CD4-positive, alpha-beta T cell treated with Interferon gamma for 1 hour (primary cell): ENCODE results near the gene NCOR2.

Experiments
- DNase-seq: peaks from one replicate; pipeline ENCODE4 v3.0.0-alpha.2; 2020

The NCOR2 gene

DNA sequence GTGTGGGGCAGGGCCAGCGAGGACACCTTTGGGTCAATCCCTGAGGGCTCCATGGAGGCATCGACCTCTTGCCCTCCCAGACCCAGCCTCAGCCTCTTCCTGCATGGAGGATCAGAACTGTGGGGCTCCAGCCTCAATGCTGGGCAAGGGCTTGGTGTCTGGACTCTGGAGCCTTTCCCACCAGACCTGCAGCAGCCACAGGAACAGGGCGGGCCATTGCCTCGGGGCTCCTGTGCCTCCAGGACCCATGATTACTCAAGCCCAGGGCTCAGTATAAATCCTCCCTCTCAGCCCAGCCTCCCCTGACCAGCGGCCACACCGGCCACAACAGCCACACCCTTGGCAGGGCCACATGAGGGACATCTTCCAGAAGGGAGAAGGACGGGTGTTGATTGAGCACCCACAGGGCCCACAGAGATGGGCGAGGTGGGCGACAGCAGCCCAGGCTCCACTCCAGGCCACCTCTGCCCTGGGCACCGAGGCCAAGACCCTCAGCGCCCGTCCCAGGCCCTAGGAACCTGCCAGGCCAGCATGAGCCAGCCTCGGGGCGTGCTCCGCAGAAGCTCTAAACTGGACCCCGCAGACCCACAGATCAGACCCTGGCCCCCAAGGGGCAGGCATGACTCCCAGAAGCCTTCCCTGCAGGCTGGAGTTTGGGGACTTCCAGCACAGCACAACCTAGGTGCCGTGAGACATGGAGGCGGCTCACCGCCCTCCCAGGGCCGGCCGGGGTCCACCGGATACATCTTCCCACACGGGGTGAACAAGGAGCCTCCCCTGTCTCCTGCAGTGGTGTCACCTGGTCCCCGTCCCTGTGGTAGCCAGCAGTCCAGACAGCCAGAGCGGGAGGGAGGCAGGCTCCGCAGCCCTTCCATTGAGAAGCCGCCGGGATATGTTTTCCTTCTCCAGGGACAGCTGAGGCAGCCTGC lies 25.1 kb downstream of the NCOR2 start:
- DNase-seq = no peak

DNA sequence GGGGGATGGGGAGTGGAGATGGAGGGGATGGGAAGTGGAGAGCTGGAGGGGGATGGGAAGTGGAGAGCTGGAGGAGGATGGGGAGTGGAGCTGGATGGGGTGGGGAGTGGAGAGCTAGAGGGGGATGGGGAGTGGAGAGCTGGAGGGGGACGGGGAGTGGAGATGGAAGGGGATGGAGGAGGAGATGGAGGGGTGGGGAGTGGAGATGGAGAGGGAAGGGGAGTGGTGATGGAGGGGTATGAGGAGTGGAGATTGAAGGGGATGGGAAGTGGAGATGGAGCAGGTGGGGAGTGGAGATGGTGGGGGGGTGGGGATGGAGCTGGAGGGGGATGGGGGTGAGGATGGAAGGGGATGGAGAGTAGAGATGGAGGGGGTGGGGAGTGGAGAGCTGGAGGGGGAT lies 26.1 kb downstream of the NCOR2 start:
- DNase-seq = no peak

DNA sequence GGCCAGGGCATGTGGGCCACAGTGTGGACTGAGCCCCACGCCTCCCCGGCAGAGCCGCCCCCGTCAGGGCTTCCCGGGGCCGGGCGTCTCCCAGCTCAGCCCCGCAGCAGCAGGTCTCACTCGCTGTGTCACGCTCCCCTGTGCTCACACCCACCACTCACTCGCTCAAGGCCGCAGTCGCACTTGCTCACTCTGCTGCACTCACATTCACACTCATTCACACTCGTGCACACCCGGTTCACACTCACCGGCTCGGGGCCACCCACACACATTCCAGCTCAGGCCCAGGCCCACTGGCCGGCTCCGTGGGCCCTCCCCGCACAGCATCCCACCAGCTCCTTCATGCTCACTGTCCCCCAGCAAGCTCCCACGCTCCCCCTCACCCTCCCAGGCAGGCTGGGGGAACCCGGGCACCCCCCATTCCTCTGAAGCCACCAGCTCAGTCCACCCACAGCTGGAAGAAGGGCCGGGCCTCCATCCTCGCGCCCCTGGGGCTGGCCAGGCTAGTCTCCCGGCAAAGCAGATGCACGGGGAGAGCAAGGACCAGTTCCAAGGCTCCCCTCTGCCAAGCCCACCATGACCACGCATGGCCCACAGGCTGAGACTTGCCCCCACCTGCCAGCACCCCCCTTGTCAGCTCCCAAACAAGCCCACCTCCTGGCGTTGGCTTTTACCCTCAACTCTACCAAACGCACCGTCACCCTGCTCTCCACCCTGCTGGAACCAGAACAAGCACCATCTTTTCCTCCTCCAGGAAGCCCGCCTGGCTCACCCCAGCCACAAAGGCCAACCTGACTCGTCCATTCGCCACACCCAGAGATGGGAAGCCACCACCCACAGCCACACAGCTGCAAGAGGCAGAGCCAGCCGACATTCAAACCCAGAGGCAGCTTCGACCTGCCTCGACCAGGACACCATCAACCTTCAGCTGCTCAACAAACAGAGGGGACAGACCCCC lies 28.0 kb downstream of the NCOR2 start:
- DNase-seq = no peak

DNA sequence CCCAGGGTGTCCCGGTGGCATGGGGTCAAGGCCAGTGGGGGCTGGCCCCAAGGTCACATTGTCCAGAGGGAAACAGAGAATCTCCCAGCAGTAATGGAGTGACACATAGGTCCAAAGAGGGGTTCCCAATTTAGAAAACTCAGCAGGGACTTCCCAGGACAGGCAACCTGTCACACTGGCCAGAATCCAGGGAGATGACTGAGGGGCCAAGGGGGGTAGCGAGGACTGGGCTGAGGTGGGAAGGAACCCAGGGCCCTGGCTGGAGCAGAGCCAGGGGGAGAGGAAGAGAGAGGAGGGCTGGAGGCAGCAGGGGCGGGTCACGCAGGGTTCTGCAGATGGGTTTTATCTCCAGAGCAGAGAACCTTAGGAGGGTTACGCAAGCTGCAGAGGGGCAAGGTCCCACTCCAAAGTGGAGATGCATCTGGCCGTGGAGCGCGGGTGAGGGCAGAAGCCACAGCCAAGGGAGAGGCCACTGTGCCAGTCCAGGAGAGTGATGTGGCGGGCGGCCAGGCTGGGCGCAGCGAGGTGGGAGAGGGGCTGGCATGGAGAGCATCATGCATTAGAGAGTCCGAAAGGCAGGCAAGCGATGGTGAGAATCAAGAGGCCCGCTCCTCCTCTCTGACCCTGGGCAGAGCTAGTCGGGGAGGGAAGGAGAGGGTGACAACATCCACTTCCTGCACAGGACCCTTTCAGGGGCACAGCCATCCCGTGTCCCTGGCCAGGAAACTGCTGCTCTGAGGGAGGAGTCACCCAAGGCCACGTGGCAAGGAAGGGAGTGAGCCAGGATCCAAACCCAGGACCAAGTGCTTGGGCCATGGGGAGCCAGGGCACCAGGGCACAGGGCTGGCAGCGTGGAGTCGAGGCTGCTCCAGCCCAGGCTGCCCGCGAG lies 29.0 kb downstream of the NCOR2 start:
- DNase-seq = no peak

DNA sequence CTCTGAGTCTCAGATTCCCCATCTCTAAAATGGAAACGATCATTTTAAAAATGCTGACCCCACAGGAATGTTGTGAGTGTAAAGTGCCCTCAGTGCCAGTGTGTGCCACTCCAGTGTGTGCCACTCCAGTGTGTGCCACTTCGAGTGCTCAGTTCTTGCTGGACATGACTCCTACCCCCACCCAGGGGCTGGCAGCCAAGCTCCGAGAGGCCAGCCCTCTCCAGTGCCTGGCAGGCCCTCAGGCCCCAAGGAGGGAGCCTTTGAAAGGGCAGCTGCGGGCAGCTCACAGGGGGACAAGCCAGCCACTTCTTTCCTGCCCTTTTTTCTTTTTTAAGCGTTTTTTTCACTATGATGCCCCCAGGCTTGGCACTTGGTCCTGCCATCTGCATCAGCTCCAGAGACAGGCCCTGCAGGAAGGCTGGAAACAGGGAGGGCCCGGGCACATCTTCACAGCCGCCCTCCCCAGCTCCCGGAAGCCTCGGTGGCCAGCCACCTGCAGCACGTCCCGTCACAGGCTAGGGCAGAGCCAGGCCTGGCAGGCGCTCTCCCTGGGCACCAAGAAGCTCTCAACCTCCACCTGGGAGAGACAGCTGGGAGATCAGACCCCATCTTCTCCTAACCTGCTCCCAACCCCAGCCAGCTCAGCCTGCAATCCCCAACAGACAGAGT lies 29.8 kb downstream of the NCOR2 start:
- no peak for DNase-seq

DNA sequence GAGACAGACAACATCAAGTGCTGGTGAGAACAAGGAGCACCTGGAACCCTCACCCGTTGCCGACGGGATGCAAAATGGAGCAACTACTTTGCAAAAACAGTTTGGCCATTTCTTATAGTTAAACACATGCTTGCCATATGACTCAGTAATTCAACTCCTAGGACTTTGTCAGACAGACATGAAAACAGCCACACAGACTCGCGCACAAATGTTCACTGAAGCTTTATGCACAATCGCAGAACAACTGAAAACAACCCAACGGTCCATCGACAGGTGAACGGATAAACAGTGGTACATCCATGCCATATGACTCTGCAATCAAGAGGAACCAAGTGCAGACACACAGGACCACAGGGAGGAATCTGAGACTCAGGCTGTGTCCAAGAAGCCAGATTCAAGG lies 30.8 kb downstream of the NCOR2 start:
- no peak for DNase-seq

DNA sequence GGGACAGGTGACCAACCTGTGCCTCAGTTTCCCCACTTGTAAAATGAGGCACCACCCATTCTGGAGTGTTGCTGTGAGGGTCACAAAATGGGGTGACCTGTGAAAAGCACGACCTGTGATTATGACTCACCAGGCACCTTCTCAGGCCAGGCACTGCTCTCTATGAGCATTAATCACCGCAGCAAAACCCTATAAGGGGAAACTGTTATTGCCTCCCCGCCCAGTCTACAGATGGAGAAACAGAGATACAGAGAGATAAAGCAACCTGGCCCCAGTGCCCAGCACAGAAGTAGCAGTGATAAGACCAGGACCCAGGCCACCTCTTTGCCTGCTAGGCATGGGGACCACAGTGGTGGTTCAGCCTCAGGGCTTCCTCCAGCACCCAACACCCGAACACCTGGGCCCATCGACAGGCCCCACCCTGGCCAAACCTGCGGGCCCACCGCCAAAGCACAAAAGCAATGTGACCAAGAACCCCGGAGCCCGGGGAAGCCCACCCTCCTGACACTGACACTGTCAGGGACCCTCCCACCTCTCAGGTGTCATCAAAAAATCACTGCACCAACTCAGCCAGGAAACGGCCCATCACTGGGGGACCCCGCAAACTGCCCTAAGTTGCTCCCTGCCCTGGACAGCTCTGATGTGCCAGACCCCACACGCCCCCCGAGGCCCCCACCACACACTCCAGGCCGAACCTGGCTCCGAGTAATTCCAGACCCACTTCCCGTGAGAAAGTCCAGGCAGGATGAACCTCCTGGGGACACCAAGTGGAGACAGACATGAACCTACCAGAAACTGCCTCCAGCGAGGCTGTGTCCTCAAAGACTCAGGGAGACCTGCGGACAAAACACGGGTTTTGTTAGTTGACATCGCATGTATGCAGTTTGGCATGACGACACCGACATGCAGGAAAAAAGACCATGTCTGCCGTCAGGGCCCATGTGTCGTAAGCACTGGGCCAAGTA lies 32.4 kb downstream of the NCOR2 start:
- no peak for DNase-seq

DNA sequence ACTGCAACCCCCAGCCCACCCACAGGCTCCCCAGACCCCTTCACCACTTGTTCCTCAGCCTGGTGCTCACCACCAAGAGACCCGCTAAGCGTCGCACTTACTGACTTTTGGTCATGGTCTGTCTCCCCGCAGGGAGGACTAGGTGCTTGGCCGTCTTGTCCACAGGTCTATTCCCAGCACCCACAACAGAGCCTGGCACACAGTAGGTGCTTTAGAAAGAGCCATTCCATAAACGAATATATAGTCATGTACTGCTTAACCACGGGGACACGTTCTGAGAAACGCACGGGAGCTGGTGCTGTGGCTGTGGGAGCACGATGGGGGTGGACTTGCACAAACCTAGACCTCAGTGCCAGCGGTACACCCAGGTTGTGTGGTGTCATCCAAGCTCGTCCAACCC lies 34.0 kb downstream of the NCOR2 start:
- no peak for DNase-seq

DNA sequence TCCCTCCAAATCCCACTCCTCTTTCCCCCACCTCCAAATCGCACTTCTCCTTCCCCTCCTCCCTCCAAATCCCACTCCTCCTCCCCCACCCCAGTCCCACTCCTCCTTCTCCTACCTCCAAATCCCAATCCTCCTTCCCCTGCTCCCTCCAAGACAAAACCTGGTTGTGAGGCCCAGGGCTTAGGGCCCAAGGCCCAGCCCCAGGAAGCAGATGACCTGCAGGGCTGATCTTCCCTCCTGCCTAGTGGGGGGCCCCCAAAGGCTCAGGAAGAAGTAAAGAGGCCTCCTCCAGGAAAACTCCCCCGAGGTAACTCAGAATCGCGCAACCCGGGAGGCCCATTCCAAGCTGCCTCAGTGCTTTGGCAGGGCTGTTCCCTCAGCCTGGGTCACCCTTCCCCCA lies 34.4 kb downstream of the NCOR2 start:
- DNase-seq = no peak

DNA sequence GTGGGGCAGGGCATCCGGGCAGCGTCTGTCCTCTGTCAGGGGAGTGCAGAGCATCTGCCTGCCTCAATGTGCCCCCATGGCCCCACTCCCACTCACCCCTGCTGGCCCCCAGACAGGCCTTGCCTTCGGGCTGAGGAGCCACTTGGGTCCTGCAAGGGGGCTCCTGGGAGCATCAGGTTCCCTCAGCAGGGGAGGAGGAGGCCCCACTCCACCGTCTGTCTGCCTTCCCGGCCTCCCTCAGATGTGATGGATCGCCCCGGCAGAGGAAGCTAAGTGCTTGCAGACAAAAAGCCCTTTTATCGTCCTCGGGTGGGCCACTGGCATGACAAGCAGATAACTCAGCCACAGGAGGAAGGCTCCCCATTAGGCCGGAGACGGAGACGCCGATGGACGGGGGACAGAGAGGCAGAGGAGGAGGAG lies 35.1 kb downstream of the NCOR2 start:
- DNase-seq = no peak

DNA sequence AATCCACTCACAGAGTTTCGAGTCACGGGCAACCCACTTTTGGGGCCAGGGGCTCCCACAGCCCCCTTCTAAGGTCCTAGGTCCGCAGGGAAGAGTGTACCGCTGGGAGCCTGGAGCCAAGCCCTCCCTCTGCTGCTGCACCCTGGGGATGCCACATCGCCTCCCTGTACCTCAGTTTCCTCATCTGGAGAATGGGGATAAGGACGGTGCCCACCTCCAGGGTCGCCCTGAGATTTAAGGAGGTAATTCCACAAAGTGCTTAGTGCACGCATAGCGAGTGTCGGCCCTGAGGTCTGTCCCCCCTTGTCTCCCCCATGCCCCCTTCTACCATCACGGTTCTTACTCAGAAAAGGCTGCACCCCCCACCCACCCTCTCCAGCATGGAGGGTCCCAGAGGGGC lies 35.5 kb downstream of the NCOR2 start:
- no peak for DNase-seq

DNA sequence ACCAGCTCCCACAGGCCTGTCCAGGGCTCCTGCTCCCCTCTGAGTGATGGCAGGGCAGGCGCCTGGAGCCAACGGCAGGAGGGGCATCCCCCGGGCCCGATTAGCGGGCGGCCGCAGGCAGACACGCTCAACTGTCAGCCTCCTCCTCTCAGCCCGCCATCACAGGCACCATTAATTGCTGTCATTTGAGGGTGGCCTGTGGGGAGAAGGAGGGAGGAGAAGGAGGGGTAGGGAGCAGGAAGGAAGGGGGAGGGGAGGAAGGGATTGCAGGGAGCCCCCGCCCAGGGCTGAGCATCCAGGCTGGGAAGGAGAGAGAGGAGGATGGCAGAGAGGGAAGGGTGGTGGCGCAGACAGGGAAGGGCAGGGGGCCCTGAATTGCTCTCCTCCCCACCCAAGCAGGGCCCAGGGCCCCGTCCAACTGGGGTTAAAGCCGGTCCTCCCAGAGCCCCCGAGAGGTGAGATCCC lies 36.1 kb downstream of the NCOR2 start:
- DNase-seq = no peak

DNA sequence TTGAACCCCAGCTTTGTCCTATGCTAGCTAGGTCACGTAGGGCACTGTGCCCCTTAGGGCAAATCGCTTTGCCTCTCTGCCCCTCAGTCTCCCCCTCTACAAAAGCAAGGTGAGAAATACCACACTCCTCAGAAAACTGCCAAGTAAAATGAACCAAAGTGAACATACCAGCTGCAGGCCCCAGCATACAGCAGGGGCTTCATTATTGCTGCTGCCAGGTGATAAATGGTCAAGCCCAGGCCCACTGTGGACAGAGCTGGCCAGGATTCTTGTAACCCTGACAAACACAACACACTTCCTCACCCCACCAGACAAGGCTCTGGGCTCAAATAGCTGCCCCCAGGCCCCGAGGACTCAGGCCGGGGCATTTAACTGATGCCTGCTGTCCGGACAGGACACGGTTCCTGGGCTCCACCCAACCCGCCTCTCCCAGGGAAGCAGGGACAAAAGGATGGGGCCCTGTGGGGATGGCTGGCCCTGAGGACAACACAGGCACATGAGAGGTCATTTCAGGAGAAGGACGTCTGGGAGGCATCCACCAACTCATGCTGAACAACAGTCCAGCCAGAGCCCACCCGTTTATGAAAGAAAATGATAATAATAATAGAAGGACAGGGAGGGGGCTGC lies 36.7 kb downstream of the NCOR2 start:
- DNase-seq = no peak

DNA sequence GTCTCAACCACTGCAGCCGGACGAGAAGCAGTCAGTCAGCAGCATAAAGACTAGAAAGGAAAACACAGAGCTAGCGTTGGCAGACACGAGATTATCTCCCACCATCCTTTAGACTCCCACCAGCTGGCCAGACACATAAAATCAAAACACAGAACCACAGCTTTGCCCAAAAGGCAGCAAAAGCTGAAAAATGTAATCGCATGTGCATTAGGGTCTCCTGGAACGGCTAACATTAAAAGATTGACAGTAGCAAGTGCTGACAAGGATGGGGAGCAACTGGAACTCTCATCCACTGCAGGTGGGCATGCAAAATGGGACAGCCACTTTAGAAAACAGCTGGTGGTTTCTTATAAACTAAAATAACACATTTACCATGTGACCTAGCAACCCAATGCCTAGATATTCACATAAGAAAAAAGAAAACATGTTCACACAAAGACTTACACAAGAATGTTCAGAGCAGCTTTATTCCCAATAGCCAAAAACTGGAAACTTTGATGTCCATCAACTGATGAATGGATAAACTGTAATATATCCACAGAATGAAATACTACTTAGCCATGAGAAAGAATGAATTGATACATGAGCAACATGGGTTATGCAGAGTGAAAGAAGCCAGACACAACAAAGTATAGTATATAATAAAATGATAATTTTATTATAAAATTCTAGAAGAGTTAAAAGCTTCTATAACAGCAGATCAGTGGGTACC lies 37.7 kb downstream of the NCOR2 start:
- no peak for DNase-seq

DNA sequence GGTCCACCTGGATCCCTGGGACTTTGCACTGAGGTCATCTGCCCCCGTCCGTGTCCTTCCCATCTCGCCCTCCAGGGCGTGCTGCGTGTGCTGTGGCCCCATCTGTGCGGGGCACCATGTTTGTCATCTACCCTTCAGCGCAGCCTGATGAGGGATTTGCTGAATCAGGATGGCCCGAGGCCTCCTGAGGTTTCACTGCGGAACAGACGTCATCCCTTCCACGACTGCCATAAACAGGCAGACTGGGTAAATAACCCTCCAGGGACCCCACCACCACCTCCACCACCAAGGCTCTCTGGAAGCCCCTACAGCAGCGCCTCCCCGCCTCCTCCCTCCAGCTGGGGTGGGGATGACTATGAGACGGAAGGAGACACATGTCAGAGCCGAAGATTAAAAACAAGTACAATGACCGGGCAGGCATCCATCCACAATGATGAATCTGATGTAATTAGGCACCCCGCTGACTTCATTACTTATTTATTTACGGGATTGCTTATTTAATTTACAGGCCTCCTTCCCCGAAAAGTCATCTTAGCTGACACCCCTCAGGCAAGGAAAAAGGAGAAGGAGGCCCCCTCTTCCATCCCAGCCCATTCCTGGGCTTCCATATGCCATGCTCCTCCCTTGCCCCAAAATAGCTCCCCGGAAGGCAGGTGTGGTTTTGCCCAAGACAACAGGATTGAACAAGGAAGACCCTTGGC lies 39.4 kb downstream of the NCOR2 start:
- no peak for DNase-seq

DNA sequence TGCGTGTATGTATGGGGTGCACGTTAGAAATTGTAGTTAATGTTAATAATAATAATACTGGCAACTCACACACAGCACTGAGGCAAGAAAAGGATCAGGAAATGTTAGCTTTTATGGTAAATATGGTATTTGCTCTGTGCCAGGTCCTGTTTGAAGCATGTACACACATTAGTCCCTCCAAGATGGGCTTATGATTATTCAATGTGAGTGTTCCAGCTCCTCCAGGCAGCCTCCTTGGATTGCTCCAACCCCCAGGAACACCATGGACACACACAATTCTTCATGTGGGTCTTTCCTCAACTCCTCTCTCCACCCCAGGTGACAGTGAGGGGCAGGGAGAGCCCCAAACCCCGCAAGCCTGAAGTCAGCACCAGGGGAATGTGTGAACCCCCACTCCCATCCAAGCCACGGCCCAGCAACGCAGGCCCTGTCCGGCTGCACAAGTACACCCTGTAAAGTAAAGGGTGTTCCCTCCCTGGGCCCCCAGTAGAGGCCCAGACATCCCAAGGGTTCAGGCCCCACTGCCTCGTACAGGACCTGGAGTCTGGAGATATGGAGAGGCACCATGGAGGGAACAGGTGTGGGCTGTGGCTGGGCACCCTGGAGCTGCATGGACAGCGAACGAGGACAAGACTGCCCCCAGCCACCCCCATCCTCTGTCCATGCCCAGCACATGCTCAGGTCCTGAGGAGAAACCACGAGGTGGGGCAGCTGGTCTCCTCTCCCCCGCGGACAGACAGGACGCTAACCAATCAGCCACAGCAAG lies 41.3 kb downstream of the NCOR2 start:
- DNase-seq = no peak

DNA sequence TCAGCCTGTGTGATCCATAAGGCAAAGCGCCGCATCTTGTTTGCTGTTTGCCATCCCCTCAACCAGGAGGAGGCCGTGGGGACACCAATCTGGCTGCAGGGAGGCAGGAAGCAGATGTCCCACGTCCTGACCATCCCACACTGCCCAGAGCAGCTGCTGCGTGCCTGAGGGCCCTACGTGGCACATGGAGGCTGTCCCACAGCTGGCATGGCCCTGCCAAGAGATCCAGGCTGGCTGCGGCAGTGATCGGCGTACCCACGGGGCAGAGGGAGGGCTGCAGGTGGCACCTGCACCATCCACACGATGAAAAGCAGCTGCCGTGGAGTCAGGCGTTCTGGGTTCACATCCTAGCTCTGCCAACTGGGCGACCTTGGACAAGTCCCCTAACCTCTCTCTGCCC lies 42.0 kb downstream of the NCOR2 start:
- DNase-seq = no peak

DNA sequence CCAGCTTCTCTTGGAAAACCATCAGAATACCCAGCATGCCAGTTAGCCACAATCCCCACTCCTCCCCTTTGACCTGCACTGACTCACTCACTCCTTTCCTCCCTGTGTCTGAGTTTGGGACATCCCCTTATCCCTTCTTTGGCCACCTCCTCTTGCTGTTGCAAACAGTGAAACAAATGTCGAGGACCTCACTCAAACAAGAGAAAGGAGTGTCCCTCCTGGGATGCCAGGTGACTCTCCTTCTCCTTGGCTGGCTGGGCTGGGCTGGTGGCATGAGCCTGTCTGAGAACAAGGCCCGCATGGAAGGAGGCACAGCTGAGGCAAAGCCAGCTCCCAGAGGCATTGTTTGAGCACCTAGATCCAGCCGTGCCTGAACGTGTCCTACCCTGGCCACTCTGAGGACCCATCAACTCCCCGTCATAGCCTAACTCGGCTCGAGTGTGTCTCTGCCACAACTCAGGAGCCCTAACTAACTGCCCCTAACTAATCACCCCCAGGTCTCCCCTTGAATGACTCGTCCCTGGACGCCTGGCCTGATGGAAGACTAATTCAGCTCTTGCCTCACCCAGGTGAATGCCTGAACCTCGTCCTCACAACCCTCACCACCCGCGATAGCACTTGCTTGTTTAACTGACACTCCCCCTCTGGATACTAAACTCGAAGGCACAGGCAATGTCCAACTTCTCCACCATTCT lies 43.0 kb downstream of the NCOR2 start:
- DNase-seq = no peak
